Measurements from ENCODE around the gene MRPL2.
"Not testable (repeated sequence)": the region's sequence is repeated elsewhere in the genome, so short reads cannot be mapped to it uniquely, and the experiment has no call there.

Gene MRPL2

GRCh38 chr6:43045371-43045930 lies 13.8 kb downstream of the MRPL2 start:
- TF ChIP-seq POLR2AphosphoS5 (IDR thresholded peaks at IDR 0.05; ENCODE audit: low read depth, low read length) (no peak), POLR2A (IDR thresholded peaks at IDR 0.05; ENCODE audit: low read depth, low read length) (no peak), TAF1 (IDR thresholded peaks at IDR 0.05; ENCODE audit: borderline replicate concordance, low read depth, low read length) (no peak)
- FAIRE-seq (no peak), DNase-seq (ENCODE audit: insufficient read length) (no peak)

DNA sequence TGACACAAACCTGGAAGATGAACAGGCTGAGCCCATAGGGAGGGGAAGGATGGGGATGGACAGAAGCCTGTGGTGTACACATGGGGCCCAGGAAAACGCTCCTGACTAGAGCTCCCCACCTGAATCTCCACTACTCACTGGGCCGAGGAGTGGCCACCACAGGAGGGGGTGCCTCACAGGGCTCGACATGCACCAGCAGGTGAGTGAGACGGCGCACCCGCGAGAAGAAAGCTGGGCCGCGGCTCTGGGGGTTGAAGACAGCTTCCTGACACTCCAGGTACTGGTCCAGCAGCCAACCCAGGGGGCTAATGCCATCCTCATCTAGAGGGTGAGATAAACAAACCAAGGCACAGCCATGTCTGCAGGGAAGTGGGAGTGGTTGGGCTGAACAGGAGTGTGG lies 15.9 kb downstream of the MRPL2 start:
- no peak for DNase-seq (ENCODE audit: insufficient read length)
- TF ChIP-seq POLR2A (IDR thresholded peaks at IDR 0.05; ENCODE audit: low read depth, low read length) (no peak), TAF1 (IDR thresholded peaks at IDR 0.05; ENCODE audit: borderline replicate concordance, low read depth, low read length) (no peak)
- FAIRE-seq: no peak

- not testable (repeated sequence) for FAIRE-seq; DNase-seq (ENCODE audit: insufficient read length)
Observed at GRCh38 chr6:43041475-43041874, 17.8 kb downstream of the MRPL2 start.

DNA sequence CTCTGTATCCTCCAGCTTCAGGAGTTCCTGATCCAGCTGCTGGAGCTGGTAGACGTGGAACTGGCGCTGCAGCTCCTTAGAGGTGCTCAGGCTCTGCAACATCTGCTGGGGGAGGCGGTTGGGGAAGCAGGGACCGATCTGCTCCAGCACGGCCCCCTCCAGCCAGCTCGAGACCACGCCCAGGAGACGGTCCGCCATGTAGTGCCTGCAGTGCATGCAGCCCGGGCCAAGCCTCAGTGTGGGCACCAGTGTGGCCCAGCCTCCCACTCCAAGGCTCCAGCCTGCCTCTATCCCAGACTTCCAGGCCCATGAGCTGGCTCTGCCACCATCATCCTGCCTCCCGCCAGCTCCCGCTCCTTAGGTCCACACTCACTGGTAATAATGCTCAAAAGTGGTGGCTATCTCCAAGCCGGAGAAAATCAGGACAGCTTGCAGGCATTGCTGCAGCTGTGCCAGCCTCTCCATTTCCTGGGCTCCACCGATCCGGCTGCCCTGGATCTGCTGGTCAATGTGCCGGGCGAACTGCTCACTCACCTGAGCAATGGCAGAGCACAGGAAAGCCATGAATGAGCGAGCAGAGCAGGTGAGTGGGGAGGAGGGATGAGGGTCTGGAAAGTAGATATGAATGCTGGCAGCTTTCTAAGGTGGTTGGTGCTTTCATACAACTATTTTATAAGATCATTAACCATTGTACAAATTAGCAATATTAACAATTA lies 18.5 kb downstream of the MRPL2 start:
- FAIRE-seq (no peak), DNase-seq (ENCODE audit: insufficient read length) (no peak)
- TF ChIP-seq POLR2AphosphoS5 (IDR thresholded peaks at IDR 0.05; ENCODE audit: low read depth, low read length): no peak
- no peak for TF ChIP-seq TAF1 (IDR thresholded peaks at IDR 0.05; ENCODE audit: borderline replicate concordance, low read depth, low read length)
- TF ChIP-seq POLR2A (IDR thresholded peaks at IDR 0.05; ENCODE audit: low read depth, low read length): no peak

DNA sequence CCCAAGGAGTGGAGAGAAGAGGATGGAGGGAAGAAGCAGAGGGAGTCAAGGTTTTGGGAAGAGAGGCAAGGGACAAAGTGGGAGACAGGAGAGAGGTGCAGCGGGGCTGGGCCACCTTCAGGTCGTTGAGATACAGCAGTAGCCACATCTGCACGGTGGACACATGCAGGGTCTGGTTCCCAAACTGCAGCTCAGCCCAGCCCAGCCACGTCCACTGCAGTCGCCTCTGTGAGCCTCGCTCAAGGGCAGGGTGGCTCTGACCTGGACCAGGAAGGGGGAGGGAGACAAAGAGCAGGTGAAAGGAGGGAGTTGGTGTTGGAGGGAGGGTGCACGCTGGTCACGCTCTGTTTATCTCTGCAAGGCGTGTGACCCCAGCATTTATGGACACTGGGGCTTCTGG lies 20.5 kb downstream of the MRPL2 start:
- DNase-seq (ENCODE audit: insufficient read length): no peak
- TF ChIP-seq POLR2A (IDR thresholded peaks at IDR 0.05; ENCODE audit: low read depth, low read length) (no peak), TAF1 (IDR thresholded peaks at IDR 0.05; ENCODE audit: borderline replicate concordance, low read depth, low read length) (no peak), POLR2AphosphoS5 (IDR thresholded peaks at IDR 0.05; ENCODE audit: low read depth, low read length) (no peak)
- no peak for FAIRE-seq

DNA sequence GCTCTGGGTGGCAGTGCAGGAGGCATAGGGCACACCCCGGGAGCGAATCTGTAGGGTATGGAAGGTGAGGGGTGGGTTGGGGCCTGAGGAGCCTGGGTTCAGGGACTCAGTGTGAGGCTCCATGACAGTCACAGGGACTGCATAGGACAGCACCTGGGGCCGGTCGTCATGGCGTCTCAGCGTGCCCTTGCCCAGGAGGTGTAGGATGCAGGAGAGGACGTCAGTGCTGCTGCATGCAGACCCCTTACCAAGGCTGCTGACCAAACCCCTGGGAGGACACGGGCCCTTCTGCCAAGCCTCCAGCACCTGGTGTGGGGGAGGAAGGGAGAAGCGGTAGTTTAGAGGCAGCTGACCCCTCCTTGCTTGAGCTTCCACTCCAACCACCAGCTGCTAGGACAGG lies 21.5 kb downstream of the MRPL2 start:
- no peak for DNase-seq (ENCODE audit: insufficient read length)
- no peak for TF ChIP-seq POLR2A (IDR thresholded peaks at IDR 0.05; ENCODE audit: low read depth, low read length)
- TF ChIP-seq POLR2AphosphoS5 (IDR thresholded peaks at IDR 0.05; ENCODE audit: low read depth, low read length): no peak
- no peak for TF ChIP-seq TAF1 (IDR thresholded peaks at IDR 0.05; ENCODE audit: borderline replicate concordance, low read depth, low read length)
- FAIRE-seq: no peak

DNA sequence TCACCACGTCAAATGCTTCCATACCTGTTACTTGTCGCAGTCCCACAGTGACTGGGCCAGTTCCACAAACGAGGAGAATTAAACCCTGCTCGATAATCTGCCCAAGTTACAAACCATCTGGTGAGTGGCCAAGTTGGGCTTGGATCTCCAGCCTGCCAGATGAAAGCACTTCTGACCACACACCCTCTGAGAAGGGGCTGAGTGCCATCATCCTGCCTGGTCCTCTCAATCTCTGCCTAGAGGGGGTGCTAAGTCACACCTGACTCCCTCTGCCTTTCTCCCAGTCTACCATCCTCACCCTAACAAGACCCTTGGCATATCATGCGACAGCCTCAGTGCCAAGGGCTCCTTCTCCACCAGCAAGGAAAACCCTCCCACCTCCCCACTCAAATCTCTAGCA lies 22.0 kb downstream of the MRPL2 start:
- no peak for TF ChIP-seq POLR2A (IDR thresholded peaks at IDR 0.05; ENCODE audit: low read depth, low read length)
- no peak for TF ChIP-seq POLR2AphosphoS5 (IDR thresholded peaks at IDR 0.05; ENCODE audit: low read depth, low read length)
- no peak for TF ChIP-seq TAF1 (IDR thresholded peaks at IDR 0.05; ENCODE audit: borderline replicate concordance, low read depth, low read length)
- no peak for DNase-seq (ENCODE audit: insufficient read length)
- no peak for FAIRE-seq

- FAIRE-seq (no peak), DNase-seq (ENCODE audit: insufficient read length) (no peak)
- TF ChIP-seq POLR2AphosphoS5 (IDR thresholded peaks at IDR 0.05; ENCODE audit: low read depth, low read length): no peak
- no peak for TF ChIP-seq TAF1 (IDR thresholded peaks at IDR 0.05; ENCODE audit: borderline replicate concordance, low read depth, low read length)
- TF ChIP-seq POLR2A (IDR thresholded peaks at IDR 0.05; ENCODE audit: low read depth, low read length): no peak
Observed at GRCh38 chr6:43036712-43037111, 22.5 kb downstream of the MRPL2 start.

GRCh38 chr6:43035495-43036194 lies 23.6 kb downstream of the MRPL2 start:
- no peak for FAIRE-seq
- TF ChIP-seq TAF1 (IDR thresholded peaks at IDR 0.05; ENCODE audit: borderline replicate concordance, low read depth, low read length) (no peak), POLR2AphosphoS5 (IDR thresholded peaks at IDR 0.05; ENCODE audit: low read depth, low read length) (no peak), POLR2A (IDR thresholded peaks at IDR 0.05; ENCODE audit: low read depth, low read length) (no peak)
- DNase-seq (ENCODE audit: insufficient read length): no peak

DNA sequence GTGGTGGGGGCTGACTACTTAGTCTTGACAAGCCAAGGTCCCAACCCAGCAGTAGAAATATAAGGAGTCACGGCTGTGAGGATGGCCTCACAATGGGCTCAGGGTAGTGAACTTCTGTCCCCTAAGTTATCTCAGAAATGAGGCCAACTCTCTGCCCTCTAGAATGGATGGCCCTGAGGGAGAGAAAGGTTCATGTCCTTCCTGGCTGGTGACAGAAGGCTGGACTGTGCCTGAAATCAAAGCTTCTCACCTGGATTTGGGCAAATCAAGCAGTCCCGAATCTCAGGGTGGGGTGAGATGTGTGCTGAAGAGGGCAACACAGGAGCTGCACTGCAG lies 25.1 kb downstream of the MRPL2 start:
- FAIRE-seq (no peak), DNase-seq (ENCODE audit: insufficient read length) (no peak)
- no peak for TF ChIP-seq POLR2AphosphoS5 (IDR thresholded peaks at IDR 0.05; ENCODE audit: low read depth, low read length)
- no peak for TF ChIP-seq TAF1 (IDR thresholded peaks at IDR 0.05; ENCODE audit: borderline replicate concordance, low read depth, low read length)
- no peak for TF ChIP-seq POLR2A (IDR thresholded peaks at IDR 0.05; ENCODE audit: low read depth, low read length)

DNA sequence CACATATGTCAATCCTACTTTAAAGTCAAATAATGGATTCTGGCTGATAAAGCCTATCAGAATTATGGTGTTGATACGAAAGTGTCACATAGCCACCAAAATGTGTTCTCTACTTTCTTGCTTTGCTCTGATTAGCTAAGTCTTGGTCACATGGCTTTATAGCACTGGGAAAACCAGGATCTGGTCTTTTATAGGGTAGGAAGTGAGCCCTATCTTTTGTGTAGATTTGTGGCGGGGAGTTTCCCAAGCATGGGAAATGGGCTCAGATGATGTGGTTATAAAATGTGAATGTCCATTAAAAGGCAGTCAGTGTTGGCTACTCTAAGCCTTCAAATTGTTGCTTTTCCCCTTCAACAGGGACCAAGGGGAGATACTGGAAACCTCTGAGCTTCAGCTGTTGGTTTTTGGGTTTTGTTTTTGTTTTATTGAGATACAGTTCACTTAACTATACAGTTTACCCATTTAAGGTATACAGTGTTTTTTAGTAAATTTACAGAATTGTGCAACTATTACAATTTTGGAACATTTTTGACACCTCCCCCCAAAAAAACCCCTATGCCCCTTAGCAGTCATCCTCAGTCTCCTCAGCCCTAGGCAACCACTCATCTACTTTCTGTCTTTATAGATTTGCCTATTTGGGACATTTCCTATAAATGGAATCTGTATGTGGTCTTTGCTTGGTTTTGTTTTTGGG lies 25.6 kb downstream of the MRPL2 start:
- TF ChIP-seq POLR2AphosphoS5 (IDR thresholded peaks at IDR 0.05; ENCODE audit: low read depth, low read length): no peak
- FAIRE-seq: no peak
- no peak for DNase-seq (ENCODE audit: insufficient read length)

GRCh38 chr6:43032326-43032725 lies 26.9 kb downstream of the MRPL2 start:
- FAIRE-seq: no peak
- TF ChIP-seq POLR2A (IDR thresholded peaks at IDR 0.05; ENCODE audit: low read depth, low read length) (no peak), TAF1 (IDR thresholded peaks at IDR 0.05; ENCODE audit: borderline replicate concordance, low read depth, low read length) (no peak), POLR2AphosphoS5 (IDR thresholded peaks at IDR 0.05; ENCODE audit: low read depth, low read length) (no peak)
- DNase-seq (ENCODE audit: insufficient read length): no peak

Measured in GM12892 (cell line).